Keratinocyte (primary cell): Measurements from ENCODE around the gene CAPSL. TPM values are rescaled to one million over a fixed set of nuclear protein-coding genes. Genes with fewer than 3 reads are reported as not detected.

Experiments used
- DNase-seq: peaks from one replicate; pipeline ENCODE4 v3.0.0-alpha.2; 2011; ENCODE audit warnings: low read depth, missing footprints, low spot score
- FAIRE-seq: peaks from 2 replicates; lab custom pipeline; 2011; peaks lifted over from hg19 to GRCh38; lab: Jason Lieb, UNC
- H2AFZ ChIP-seq: 2 replicates; pipeline ENCODE4 v1.6.0; 2012; ENCODE audit warnings: low read length, control low read depth, inconsistent platforms; ENCODE audit not compliant: control insufficient read depth
- H3K27ac ChIP-seq: 2 replicates; pipeline ENCODE4 v1.5.1; 2011; ENCODE audit warnings: low read length; ENCODE audit not compliant: control insufficient read depth, insufficient read depth
- H3K27me3 ChIP-seq: 3 replicates; pipeline ENCODE4 v1.6.0; 2011; ENCODE audit warnings: low read length; ENCODE audit not compliant: control insufficient read depth, insufficient read depth; ENCODE audit errors: extremely low read depth
- H3K36me3 ChIP-seq, 2 experiments: 2 replicates in 1 of 2; 3 replicates in 1 of 2; pipeline ENCODE4 v1.5.1; 2011; ENCODE audit warnings: low read length in 2 of 2, mild to moderate bottlenecking in 1 of 2; ENCODE audit not compliant: control insufficient read depth in 2 of 2, insufficient read depth in 2 of 2; ENCODE audit errors: extremely low read depth in 1 of 2
- H3K4me1 ChIP-seq: 3 replicates; pipeline ENCODE4 v1.5.1; 2011; ENCODE audit warnings: low read length; ENCODE audit not compliant: control insufficient read depth, insufficient read depth; ENCODE audit errors: extremely low read depth
- H3K4me2 ChIP-seq: 3 replicates; pipeline ENCODE4 v1.6.0; 2011; ENCODE audit warnings: low read depth, low read length; ENCODE audit not compliant: control insufficient read depth, insufficient read depth; ENCODE audit errors: extremely low read depth
- H3K4me3 ChIP-seq, 3 experiments: fragments of 200-600 bp in 1 of 3; sonication (generic) in 1 of 3; 2 replicates in 2 of 3; 3 replicates in 1 of 3; pipeline ENCODE4 v1.5.1; 2011 to 2016; ENCODE audit warnings: low read length in 3 of 3, mild to moderate bottlenecking in 3 of 3, control low read depth in 2 of 3, inconsistent platforms in 1 of 3, low read depth in 1 of 3, mixed read lengths in 1 of 3, mixed run types in 1 of 3, moderate library complexity in 1 of 3; ENCODE audit not compliant: control insufficient read depth in 2 of 3, insufficient read depth in 2 of 3; ENCODE audit errors: extremely low read depth in 1 of 3
- H3K79me2 ChIP-seq: 2 replicates; pipeline ENCODE4 v1.6.0; 2012; ENCODE audit warnings: low read length; ENCODE audit not compliant: control insufficient read depth, insufficient read depth
- H3K9ac ChIP-seq: 3 replicates; pipeline ENCODE4 v1.6.0; 2011; ENCODE audit warnings: low read length; ENCODE audit not compliant: control insufficient read depth, insufficient read depth; ENCODE audit errors: extremely low read depth
- H3K9me1 ChIP-seq: 3 replicates; pipeline ENCODE4 v1.6.0; 2011; ENCODE audit warnings: low read length; ENCODE audit not compliant: control insufficient read depth, insufficient read depth; ENCODE audit errors: extremely low read depth
- H3K9me3 ChIP-seq: 2 replicates; pipeline ENCODE4 v1.5.1; 2012; ENCODE audit warnings: low read depth, low read length; ENCODE audit not compliant: control insufficient read depth
- H4K20me1 ChIP-seq: 3 replicates; pipeline ENCODE4 v1.6.0; 2011; ENCODE audit warnings: low read length; ENCODE audit not compliant: control insufficient read depth, insufficient read depth; ENCODE audit errors: extremely low read depth
- EZH2 ChIP-seq: IDR thresholded peaks from one replicate; pipeline ENCODE4 v1.6.1; 2012; ENCODE audit warnings: inconsistent platforms, mild to moderate bottlenecking, low read length, moderate library complexity
- dilution Hi-C: fragments of 300-500 bp; cut with MboI; formaldehyde crosslinking; loops from one replicate; pipeline ENCODE4 v1.7.0; 2020; ENCODE audit warnings: low sequenced_read_pairs; ENCODE audit not compliant: extremely low pct_ligation_motif_present
- polyA plus RNA-seq, 5 experiments: library from polyadenylated mRNA; depleted of rRNA in 3 of 5; stranded (reverse) in 3 of 5; stranded (forward) in 1 of 5; unstranded in 1 of 5; fragments of >200 nt; gene quantifications; 1 replicate in 1 of 5; 2 replicates in 3 of 5; 3 replicates in 1 of 5; pipeline versions ENCODE4 v1.2.1 to v1.2.3, GENCODE V29; 2011 to 2012; ENCODE audit warnings: missing spikeins in 2 of 5, low read depth in 1 of 5, low replicate concordance in 1 of 5
- TF ChIP-seq, protein P1 (sequence below), 3 experiments: IDR thresholded peaks in 1 of 3; conservative IDR thresholded peaks in 1 of 3; optimal IDR thresholded peaks in 1 of 3; 2 replicates in 2 of 3; 3 replicates in 1 of 3; pipeline versions ENCODE3 to v1.5.1; 2011; ENCODE audit warnings: low read length in 3 of 3, mild to moderate bottlenecking in 3 of 3, moderate library complexity in 2 of 3, control low read depth in 1 of 3, inconsistent platforms in 1 of 3; ENCODE audit not compliant: insufficient read depth in 2 of 3; ENCODE audit errors: extremely low read depth in 1 of 3

Gene CAPSL
- polyA plus RNA-seq, 1 donor (not counting 4 experiments of a cell fraction or from before 2014, with no cell fraction given) = not detected

DNA sequence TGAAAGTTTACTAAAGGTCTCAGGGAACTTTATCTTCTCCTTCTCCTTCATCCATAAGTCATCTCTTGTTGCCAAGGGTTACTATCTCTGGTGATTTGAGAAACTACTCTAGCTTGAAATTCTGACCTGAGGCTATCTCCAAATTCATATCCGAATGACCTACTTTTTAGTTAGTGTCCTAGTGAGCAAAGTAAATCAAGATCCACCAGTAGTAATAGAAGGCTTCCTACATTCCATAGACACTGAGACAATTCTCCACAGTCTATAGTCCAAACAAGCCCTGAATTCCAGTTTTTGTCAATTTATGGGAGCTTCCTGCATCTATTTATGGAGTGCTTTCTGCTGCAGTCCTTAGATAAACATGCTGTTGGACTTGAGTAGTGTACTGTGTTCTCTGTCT lies 76.7 kb downstream of the CAPSL start:
- H3K4me3 ChIP-seq = no peak overlapping the region

DNA sequence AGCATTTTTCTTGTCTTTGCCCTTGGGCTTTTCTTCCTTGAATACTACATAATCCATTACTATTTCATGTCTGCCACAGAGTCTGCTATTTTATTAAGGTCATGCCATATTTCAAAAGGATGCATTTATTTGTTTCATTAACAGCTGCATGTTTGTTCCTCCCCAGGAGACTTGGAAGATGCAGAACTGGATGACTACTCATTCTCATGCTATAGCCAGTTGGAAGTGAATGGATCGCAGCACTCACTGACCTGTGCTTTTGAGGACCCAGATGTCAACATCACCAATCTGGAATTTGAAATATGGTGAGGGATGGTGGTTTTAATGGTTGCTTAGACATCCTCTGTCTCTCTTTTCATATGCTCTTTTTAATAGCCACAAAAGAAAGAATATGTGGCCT lies 77.7 kb downstream of the CAPSL start:
- dilution Hi-C loops = no loop called here
- no peak for DNase-seq
- no peak overlapping the region for H3K27ac ChIP-seq

More for the DNA sequence above, 76.7 kb downstream of the CAPSL start:
- H3K9ac ChIP-seq = no peak overlapping the region
- H3K27ac ChIP-seq = no peak overlapping the region
- dilution Hi-C loops = no loop called here
- H3K36me3 ChIP-seq = no peaks in the 10 kb centered on the region
- no peaks in the 10 kb centered on the region for H3K79me2 ChIP-seq
- DNase-seq (no peak), FAIRE-seq (peak; percentile 67)
- TF ChIP-seq, protein P1, sequence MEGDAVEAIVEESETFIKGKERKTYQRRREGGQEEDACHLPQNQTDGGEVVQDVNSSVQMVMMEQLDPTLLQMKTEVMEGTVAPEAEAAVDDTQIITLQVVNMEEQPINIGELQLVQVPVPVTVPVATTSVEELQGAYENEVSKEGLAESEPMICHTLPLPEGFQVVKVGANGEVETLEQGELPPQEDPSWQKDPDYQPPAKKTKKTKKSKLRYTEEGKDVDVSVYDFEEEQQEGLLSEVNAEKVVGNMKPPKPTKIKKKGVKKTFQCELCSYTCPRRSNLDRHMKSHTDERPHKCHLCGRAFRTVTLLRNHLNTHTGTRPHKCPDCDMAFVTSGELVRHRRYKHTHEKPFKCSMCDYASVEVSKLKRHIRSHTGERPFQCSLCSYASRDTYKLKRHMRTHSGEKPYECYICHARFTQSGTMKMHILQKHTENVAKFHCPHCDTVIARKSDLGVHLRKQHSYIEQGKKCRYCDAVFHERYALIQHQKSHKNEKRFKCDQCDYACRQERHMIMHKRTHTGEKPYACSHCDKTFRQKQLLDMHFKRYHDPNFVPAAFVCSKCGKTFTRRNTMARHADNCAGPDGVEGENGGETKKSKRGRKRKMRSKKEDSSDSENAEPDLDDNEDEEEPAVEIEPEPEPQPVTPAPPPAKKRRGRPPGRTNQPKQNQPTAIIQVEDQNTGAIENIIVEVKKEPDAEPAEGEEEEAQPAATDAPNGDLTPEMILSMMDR (optimal IDR thresholded peaks at IDR 0.05 in 1 of 3, IDR thresholded peaks at IDR 0.05 in 1 of 3, conservative IDR thresholded peaks at IDR 0.05 in 1 of 3; ENCODE audit: extremely low read depth in 1 of 3, insufficient read depth in 2 of 3, low read length in 3 of 3) = no peak
- TF ChIP-seq EZH2 = no peak
- H3K4me2 ChIP-seq = peak overlapping the region; percentile 45
- H3K9me3 ChIP-seq = no peaks in the 10 kb centered on the region
- H3K27me3 ChIP-seq = no peaks in the 10 kb centered on the region
- H3K4me1 ChIP-seq = peaks cover 38% of the 10 kb centered on the region
- no peaks in the 10 kb centered on the region for H4K20me1 ChIP-seq
- no peaks in the 10 kb centered on the region for H3K9me1 ChIP-seq
- H2AFZ ChIP-seq = no peak overlapping the region

More for the DNA sequence above, 77.7 kb downstream of the CAPSL start:
- H3K9me1 ChIP-seq = no peaks in the 10 kb centered on the region
- FAIRE-seq = no peak
- H3K4me3 ChIP-seq = no peak overlapping the region
- no peaks in the 10 kb centered on the region for H3K36me3 ChIP-seq
- H3K27me3 ChIP-seq = no peaks in the 10 kb centered on the region
- no peaks in the 10 kb centered on the region for H4K20me1 ChIP-seq
- no peaks in the 10 kb centered on the region for H3K79me2 ChIP-seq
- no peaks in the 10 kb centered on the region for H3K9me3 ChIP-seq
- no peak overlapping the region for H3K9ac ChIP-seq
- TF ChIP-seq, protein P1 (optimal IDR thresholded peaks at IDR 0.05 in 1 of 3, IDR thresholded peaks at IDR 0.05 in 1 of 3, conservative IDR thresholded peaks at IDR 0.05 in 1 of 3; ENCODE audit: extremely low read depth in 1 of 3, insufficient read depth in 2 of 3, low read length in 3 of 3) = no peak
- no peak for TF ChIP-seq EZH2
- no peak overlapping the region for H2AFZ ChIP-seq
- no peak overlapping the region for H3K4me2 ChIP-seq
- peaks cover 46% of the 10 kb centered on the region for H3K4me1 ChIP-seq
